NCI-H82 treated with DMSO at 0.1 percent for 48 hours (cell line): ENCODE measurements around the gene TRAM2.

Source experiments
- DNase-seq: peaks from one replicate; lab custom pipeline; 2025; ENCODE audit not compliant: unreplicated experiment; lab: John Stamatoyannopoulos, UW

TRAM2 gene

DNA sequence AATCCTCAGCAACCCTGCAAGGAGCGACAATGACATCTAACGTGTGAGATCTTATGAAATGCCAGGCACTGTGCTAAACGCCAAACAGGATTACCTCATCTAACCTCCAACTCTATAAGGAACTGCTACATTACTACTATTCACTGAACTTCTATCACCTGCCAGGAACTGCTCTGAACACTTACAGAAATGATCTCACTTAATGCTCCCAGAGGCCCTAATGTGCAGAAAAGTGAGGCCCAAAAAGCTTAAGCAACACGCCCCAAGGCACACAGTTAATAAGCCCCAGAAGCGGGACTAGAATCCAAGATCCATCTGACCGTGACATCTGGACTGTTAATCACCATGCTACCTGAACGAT lies 28.5 kb downstream of the TRAM2 start:
- peak; percentile 18 for DNase-seq

DNA sequence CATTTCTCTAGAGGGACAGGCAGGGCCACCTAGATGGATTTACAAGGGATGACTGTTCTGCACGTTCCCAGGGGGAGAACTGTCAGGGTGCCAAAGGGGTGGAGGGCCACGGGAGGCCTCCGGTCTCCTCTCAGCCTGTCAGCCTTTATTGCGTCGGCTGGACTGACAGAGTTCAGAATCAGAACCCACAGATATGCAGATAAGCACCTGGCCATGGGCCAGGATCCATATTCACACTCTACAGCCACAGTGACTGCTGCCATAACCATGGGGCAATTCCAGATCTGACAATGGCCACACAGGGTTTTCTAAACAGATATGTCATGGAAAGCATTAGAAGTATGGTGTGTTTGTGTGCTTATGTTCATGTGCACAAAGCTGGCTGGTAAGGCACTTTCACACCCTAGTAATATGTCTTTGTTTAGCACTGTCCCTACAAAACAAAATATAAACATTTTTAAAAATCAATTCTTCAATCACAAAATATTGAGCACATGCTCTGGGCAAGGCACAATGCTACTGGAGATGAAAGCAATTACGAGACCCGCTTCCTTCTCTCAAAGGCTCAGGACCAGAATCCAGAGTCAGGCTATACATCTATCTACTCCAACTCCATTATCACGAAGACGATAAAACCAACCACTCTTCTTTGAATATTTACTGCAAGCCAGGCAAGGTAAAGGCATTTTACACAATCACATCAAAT lies 29.1 kb downstream of the TRAM2 start:
- DNase-seq = no peak

DNA sequence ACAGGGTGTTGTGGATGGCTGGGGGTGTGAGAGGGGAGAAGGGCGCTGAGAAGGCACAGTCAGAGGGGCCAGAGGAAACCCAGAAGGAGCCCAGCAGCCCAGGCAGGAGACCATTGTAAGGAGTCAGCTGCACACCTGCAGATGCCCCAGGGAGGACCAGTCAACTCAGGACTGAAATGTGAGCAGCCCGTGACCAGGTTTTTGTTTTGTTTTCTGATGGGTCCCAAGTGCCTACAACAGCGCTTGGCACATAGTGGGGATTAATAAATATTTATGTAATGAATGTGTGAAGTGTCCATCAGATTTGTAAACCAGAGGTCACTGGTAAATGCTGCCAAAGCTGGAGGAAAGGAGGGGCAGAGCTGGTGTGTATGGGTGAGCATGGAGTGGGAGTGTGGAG lies 30.2 kb downstream of the TRAM2 start:
- DNase-seq = no peak

DNA sequence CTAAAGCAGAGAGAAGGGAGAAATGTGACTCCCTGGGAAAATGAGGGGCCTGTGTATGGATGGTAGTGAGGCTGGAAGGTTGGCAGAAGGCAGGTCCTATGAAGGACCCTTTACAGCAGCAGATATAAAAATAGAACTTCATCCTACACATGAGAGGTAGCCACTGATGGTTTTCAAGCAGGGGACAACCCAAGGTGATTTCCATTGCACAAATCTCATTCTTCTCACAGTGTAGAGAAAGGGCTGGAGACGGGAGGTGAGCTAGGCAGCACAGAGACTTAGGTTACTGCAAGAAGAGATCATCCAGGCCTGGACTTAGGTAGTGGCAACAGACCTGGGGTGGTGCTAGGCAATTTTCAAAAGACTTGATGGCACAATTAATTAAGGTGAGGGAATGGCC lies 30.7 kb downstream of the TRAM2 start:
- DNase-seq = no peak

DNA sequence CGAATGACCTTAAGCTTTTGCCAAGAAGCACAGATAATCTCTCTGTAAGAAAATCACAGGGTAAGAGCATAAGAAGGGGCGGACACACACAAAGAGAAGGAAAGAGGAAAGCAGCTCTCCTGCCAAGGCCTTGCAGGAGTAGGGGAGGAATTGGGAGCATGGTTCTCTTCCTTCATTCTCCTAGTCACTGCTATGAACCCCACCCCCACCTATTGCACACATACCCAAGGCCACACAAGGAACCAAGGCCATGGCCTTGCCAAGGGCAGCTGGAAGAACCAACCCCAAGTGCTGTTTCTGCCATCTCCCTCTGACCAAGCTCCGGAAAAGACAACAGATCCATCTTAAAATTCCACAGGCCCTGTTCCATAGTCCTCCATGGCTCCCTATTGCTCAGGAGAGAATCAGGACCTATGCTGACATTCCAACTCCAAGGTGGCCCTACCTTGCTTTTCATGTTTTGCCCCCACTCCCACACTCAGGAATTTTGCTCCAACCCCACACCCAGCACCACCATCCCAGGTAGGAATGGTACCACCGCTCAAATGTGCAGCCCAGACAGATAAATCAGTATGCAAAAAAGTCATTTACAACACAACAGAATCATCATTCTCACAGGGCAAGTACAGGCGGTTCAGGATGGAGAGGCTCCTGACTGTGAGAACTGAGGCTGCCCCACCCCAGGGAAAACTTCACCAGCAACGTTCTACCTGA lies 31.3 kb downstream of the TRAM2 start:
- DNase-seq = no peak

DNA sequence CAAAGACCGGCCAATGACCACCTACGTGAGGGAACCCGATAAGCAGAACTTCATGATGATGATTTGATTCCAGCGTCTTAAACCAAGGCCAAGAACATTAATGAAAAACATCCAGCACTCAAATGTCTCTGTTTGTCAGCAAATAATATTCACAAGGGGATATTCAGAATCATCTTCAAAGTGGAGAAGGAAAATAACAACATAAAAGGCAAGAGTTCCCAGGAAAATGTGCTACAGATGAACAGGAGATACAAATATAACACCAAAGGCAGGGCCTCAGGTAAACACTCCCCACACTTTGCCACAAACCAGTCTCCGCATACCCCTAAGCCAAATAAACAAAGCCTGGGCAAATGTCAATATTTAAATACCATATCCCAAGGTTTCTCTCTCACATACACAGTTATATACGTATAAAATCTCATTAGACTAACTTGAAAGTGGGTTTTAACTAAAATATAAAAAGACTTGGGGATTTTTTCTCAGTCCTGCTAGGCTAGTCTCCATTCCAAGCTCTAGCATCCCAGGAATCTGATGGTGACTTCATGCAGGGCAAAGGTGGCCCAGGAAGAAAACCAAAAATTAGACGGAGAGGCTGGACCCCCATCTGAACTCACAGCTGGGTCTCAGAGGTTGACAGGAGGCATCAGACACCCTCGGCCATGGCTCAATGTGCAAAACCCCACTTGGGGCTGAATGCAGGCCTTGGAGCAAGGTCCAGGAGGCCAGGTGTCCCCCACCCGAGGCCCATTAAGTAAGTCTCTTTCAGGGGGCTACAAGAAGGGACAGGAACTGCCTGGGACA lies 32.1 kb downstream of the TRAM2 start:
- DNase-seq = no peak

DNA sequence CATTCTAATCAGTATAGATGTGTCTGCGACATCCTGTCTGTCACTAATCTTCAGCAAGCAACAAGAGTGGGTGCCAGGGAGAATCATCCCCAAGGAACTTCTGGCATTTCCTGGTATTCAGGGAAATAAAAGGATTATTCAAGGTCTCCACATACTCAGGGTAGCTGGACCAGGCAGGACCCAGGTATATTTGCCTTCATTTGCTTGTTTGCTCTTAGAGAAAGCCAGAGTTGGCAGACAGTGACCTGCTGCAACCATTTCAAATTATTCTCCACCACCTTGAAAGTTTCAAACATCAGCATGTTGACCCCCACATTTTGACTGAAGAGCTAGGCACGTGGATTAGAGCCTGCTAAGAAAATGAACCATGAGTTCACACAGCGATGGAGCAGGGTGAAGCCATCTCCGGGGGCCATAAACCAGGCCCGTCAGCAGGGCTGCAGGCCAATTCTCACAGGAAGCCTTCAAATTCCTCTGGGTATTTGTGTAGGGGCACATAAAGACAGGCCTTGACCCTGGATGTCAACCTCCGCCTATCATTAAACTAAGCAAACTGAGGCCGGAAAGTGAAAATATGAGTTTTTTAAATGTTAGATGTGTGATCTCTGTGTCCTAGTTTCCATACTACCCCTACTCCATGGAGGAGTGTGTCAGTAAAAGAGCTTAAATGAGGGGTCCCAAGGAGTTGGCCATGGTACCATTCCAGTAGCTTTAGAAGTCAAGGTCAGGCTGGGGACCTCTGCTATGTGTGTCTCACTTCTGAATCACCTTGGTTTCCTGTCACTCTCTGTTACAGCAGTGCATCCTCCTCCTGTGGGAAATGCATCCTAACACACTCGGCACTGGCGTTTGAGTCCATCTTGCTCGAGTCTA lies 32.9 kb downstream of the TRAM2 start:
- no peak for DNase-seq

DNA sequence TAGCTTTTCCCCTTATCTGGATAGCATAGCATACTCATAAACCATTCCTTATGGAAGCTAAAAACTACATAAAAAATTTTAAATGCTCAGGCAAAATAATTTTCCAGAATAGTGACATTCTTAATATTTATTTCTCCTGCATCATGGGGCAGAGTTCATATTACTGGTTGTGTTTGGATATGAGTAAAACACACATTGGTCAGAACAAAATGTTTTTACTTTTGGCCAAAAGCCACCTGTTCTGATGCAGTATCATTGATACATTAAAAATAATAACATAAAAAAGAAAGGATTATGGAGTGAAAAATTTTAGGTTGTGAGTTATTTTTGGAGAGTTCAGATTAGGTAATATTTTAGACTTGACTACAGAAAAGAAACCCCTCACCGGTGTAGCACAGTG lies 33.6 kb downstream of the TRAM2 start:
- DNase-seq = no peak

DNA sequence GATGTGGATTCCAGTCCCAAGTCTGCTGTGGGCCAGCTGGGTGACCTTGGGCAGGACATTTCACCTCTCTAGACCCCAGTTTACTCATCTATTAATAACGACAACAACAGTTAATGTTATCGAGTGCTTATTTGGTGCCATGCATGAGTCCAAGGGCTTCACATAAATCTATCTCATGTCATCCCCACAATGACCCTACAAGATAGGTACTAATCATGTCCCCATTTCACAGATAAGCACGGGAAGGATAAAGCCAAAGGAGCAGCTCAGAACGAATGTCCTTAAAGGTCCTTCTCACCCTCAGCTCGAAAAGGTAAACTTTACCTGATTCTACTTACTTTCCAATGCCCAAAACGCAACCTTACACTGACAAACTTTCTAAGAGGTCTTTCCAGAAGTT lies 35.7 kb downstream of the TRAM2 start:
- DNase-seq = no peak

DNA sequence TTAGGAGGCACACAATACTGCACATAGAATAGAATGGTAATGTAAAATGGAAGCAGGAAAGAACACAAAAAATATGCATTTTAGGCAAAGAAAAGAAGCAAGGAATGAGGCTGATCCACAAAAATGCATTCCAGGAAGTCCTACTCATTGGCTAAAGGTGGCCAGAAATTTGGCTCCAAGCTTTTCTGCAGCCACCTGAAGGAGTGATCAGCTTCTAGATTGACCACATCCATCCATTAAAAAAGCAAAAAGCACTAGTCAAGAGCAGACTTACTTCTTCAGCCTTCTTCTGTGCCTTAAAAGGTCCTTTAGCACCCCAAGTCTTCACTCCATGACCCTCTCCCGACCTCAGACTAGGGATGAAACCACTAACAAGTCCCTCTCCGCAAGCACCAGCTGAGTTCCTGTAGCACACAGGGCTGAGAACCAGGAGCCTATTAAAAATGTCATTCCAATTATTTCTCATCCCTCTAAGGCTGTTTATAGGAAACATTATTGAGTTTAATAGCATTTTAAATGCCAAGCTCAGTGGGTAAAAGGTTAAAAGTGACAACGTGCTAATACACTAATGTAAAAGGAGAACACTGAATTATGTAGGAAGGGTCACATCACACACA lies 36.5 kb downstream of the TRAM2 start:
- DNase-seq = no peak

DNA sequence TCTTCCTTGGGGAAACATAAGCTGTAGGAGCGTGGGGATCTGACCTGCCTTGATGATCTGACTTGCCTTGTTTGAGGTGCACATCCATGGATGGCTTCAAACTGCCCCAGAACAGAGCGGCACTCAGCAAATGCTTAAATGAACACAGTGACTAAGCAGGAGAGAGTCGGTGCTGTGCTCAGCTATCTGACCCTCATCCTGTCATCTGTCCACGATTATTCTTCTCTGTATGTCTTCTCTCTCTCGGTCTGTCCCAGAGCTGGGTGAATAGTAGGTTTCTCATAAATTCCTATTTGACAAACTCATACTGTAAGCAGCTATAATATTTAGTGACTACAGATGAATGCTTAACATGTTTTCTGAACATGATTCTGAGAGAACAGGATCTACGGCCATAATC lies 37.3 kb downstream of the TRAM2 start:
- DNase-seq = no peak

DNA sequence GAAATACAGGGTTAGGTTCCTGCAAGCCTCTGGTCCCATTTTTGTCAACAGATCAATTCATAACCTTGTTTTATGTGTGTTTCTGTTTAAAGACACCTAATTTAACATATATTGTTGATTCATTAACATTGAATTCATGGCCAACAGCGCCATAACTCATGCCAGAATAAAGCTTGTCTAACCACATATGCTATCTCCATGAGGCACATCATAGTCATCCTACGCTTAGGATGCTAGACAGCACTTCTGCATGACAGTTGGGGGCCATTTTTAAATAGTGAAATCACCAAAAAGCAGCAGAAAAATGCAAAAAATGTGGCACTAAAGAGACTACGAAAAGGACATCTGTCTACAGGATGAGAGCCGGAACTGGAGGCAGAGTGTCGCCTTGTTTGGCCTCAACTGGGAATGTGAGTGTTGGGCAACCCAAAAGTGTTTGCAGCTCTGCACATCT lies 37.9 kb downstream of the TRAM2 start:
- DNase-seq = no peak

DNA sequence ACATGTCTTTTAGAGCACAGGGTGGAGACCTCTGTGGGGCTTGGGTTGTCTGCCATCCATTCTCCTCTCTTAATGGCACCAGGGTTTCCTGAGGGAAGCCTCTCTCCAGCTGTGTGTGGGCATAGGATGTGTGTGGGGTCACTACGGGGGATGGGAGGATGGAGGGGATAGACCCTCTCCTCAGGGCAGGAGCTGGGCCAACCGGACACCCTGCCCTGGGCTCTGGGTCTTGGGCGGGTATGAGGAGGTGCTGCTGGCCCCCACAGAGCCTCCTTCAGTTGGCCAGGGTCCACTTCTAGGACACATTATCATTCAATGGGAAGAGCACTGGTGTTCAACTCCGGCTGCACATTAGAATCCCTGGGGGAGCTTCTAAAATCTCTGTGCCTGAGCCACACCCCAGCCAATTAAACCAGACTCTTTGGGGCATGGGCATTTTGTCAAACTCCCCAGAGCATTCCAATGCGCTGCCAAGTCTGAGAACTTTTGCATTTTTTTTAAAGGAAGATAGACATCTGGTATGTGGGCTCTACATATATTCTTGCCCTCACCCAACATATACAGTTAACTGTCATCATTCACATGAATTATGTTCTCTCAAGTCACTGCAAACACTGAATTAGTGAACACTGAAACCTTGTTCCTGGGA lies 38.5 kb downstream of the TRAM2 start:
- no peak for DNase-seq

DNA sequence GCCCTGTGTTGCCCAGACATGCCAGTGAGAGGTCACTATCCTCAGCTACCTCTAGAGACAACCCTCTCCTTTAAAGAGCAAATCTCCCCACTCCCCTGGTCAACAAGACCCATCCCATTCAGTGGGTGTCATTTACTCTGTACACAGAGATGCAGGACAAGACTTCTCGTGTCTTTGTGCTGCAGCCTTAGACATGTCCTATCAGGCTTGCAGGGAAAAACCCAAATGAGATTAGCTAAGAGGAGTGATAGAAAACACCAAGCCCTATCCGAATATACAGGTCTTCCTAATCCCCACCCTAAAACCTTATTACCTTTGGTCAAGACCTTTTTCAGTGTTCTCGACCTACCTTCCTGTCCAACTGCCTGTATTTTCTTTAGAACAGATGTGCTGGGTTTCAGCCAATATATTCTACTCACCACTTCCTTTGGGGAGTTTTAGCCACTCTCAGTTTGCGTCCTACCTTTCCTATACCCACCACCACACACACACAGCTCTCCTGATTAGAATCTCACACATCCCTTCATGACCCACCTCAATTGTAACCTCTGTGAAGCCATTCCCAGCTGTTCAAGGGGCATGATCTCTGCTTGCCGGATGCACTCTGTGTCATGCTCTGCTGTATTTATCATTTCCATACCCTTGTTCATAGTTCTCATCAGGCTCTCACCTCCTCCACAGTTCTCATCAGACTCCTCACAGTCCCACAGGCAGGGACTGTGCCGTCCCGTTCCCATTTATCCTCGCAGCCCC lies 39.7 kb downstream of the TRAM2 start:
- no peak for DNase-seq

DNA sequence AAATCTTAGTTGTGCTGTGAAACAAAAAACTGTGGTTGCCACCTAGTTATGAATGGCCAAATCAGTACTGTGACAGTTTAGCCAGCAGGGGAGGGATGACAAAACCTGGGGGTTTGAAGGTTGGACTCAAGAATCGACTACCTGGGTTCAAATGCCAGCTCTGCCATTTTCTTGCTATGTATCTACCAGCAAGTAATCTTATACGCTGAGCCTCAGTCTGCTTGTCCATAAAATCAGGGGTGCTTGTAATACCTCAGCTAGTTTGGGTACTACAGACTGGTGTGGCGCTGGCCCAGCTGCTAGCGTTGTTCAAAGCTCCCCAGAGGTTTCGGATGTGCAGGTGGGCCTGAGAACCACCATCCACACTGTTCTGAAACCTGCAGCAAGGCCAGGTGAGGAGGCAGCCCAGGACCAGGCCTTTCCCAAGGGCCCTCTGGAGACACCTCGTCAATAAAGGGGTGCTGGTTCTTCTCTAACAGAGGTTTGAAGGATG lies 40.4 kb downstream of the TRAM2 start:
- no peak for DNase-seq

DNA sequence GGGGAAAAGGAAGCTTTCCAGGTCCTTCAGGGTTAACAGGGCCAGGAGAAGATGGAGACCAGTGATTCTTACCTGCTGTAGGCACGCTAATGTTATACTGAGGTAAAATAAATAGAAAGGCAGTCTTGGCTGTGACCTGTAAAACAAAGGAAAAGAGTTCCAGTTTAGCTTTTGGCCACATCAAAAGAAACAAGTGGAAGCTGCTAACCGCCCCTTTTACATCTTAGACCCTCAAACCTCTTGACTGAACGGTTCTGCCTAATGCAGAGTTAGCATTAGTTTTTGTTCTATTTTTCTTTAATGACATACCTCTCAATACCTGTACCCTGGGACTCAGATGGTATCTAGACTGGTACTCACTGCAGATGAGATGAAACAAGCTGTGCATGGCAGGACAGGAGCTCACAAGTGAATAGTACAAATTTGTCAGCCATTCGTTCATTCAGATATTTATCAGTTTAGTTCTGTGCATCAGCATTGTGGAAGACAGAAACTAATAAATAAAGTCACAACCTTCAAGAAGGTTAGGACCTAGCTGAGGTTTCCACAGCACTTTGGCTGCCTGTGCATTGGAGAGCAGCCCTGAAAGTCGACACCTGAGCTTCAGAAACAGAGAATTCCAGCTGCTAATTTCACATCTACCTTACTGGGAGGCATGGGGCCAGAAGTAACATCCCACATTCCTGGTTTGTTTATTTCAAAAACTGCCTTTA lies 41.0 kb downstream of the TRAM2 start:
- DNase-seq = no peak

DNA sequence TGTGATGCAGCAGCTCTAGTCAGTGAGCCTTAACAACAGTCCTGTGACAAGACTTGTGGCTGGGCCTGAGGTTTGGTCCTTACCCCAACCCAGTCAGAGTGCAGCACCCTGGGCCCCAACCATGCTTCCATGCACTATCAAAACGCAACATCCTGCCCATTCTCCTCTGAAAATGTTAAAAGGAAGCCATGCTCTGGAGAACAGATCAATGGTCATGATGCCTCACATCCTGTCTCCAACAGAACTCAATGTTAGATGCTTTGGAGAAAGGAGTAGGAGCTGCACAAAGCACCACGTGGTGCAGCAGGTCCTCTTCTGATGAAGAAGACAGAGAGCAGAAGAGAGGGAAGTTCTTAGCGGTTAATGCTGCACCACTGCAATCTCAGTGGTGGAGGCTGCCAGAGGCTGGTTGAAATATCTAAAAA lies 41.9 kb downstream of the TRAM2 start:
- DNase-seq = no peak

DNA sequence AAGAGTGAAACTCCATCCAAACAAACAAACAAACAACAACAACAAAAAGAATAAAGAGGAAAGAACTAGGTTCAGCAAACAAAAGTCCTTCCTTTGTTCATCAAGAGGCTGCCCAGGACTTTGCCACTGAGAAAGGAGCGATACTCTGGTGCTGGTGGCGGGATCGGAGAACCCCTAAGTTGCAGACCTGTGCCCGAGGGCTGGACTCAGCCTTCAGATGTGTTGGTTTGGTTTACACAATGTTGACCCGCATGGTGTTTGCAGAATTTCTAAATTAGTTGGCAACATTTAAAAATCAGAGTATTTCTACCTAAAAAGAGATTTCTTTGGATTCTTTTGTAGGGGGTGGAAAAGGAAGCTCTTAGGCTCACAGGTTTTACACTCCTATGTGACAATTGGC lies 42.5 kb downstream of the TRAM2 start:
- no peak for DNase-seq

DNA sequence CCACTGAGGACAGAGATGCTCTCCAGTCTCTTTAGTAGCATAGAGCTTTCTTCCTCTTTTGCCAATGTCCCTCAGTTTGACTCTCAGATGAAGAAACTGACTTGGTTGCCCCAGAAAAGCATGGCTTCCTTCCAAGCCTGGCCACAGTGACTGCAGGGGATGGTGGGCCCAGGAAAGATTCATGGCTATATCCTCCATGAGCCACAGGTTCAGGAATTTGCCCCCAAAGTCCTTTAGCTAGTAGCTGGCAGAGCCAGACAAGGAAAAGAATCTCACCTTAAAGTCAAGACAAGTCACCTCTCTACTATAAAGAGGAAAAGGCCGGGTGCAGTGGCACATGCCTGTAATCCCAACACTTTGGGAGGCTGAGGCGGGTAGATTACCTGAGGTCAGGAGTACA lies 43.4 kb downstream of the TRAM2 start:
- no peak for DNase-seq
